KMS-11 (cell line): ENCODE measurements around the gene RIT1.

Experiments
- H2AFZ ChIP-seq: fragments of 200-600 bp; sonication (generic); 2 replicates; pipeline ENCODE4 v1.6.1; 2016; ENCODE audit warnings: antibody characterized with exemption, mixed run types, low read depth
- H3K27ac ChIP-seq: fragments of 200-600 bp; sonication (generic); 2 replicates; pipeline ENCODE4 v1.6.1; 2016; ENCODE audit warnings: mild to moderate bottlenecking, mixed run types
- H3K27me3 ChIP-seq: fragments of 200-600 bp; sonication (generic); 2 replicates; pipeline ENCODE4 v1.6.1; 2017; ENCODE audit warnings: mild to moderate bottlenecking, low read depth, mixed run types, moderate library complexity; ENCODE audit not compliant: insufficient read depth
- H3K36me3 ChIP-seq: fragments of 200-600 bp; sonication (generic); 2 replicates; pipeline ENCODE4 v1.6.1; 2017; ENCODE audit warnings: mild to moderate bottlenecking, mixed run types; ENCODE audit not compliant: insufficient read depth
- H3K4me1 ChIP-seq: fragments of 200-600 bp; sonication (generic); 2 replicates; pipeline ENCODE4 v1.6.1; 2016; ENCODE audit warnings: mild to moderate bottlenecking, low read depth, mixed run types; ENCODE audit not compliant: poor library complexity, severe bottlenecking
- H3K4me2 ChIP-seq: fragments of 200-600 bp; sonication (generic); 2 replicates; pipeline ENCODE4 v1.7.0; 2016; ENCODE audit warnings: mild to moderate bottlenecking, mixed run types
- H3K4me3 ChIP-seq: fragments of 200-600 bp; sonication (generic); IDR thresholded peaks from 2 replicates; pipeline ENCODE4 v1.6.1; 2017; ENCODE audit warnings: low read depth, low read length, mixed read lengths; ENCODE audit not compliant: insufficient read depth
- H3K79me2 ChIP-seq: fragments of 200-600 bp; sonication (generic); 2 replicates; pipeline ENCODE4 v1.6.1; 2016; ENCODE audit warnings: low read depth, mixed run types; ENCODE audit not compliant: insufficient read depth
- H3K9ac ChIP-seq: fragments of 200-600 bp; sonication (generic); 2 replicates; pipeline ENCODE4 v1.6.1; 2016; ENCODE audit warnings: mild to moderate bottlenecking, mixed run types
- H4K20me1 ChIP-seq: fragments of 200-600 bp; sonication (generic); 2 replicates; pipeline ENCODE4 v1.6.1; 2016; ENCODE audit warnings: mild to moderate bottlenecking, mixed run types; ENCODE audit not compliant: insufficient read depth
- TF ChIP-seq, protein P1 (sequence below): fragments of 200-600 bp; sonication (generic); conservative IDR thresholded peaks from 2 replicates; pipeline ENCODE4 v1.6.1; 2017; ENCODE audit warnings: low read depth, mild to moderate bottlenecking, antibody characterized with exemption, low read length, moderate library complexity, mixed read lengths

The RIT1 gene

DNA sequence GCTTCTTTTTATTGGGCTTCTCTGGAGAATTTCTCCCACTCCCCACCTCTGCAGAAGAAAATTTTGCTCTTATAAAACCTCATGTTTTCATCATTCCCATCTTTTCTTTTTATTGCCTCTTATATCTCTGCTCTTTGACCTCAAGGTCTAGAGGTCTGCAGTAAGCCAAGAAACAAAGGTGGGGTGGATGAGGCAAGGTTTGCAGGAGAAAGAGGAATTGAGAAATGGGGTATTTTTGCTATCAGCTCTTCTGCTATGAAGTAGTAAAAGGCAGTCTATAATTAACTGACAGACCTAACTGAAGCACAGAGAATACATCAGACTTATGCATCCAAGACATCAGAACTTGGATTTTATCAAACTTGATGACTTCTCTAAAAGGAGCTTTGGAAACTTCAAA is 28.9 kb downstream of the RIT1 start:
- H2AFZ ChIP-seq: no peak overlapping the region
- no peaks in the 10 kb centered on the region for H4K20me1 ChIP-seq
- no peaks in the 10 kb centered on the region for H3K27me3 ChIP-seq
- H3K36me3 ChIP-seq: no peaks in the 10 kb centered on the region
- no peaks in the 10 kb centered on the region for H3K79me2 ChIP-seq
- TF ChIP-seq, protein P1, sequence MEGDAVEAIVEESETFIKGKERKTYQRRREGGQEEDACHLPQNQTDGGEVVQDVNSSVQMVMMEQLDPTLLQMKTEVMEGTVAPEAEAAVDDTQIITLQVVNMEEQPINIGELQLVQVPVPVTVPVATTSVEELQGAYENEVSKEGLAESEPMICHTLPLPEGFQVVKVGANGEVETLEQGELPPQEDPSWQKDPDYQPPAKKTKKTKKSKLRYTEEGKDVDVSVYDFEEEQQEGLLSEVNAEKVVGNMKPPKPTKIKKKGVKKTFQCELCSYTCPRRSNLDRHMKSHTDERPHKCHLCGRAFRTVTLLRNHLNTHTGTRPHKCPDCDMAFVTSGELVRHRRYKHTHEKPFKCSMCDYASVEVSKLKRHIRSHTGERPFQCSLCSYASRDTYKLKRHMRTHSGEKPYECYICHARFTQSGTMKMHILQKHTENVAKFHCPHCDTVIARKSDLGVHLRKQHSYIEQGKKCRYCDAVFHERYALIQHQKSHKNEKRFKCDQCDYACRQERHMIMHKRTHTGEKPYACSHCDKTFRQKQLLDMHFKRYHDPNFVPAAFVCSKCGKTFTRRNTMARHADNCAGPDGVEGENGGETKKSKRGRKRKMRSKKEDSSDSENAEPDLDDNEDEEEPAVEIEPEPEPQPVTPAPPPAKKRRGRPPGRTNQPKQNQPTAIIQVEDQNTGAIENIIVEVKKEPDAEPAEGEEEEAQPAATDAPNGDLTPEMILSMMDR: no peak
- no peak overlapping the region for H3K27ac ChIP-seq
- H3K4me2 ChIP-seq: no peak overlapping the region
- H3K4me3 ChIP-seq: no peak overlapping the region
- H3K4me1 ChIP-seq: no peaks in the 10 kb centered on the region
- no peak overlapping the region for H3K9ac ChIP-seq

DNA sequence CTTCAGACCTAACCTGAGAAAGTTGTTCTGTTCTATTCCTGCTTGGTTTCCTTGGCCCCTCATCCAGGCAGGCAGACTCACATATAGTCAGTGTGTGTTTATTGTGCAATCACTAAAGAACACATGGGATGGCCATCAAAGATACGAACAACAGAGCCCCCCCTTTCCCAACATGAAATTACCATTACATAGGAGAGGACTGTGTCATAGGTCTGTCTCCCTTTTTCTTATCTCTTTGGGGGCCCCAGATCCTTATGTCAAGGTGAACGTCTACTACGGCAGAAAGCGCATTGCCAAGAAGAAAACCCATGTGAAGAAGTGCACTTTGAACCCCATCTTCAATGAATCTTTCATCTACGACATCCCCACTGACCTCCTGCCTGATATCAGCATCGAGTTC is 30.2 kb downstream of the RIT1 start:
- H3K9ac ChIP-seq: no peak overlapping the region
- H4K20me1 ChIP-seq: no peaks in the 10 kb centered on the region
- H2AFZ ChIP-seq: no peak overlapping the region
- no peak overlapping the region for H3K4me2 ChIP-seq
- no peak overlapping the region for H3K27ac ChIP-seq
- TF ChIP-seq, protein P1: no peak
- H3K4me3 ChIP-seq: no peak overlapping the region
- no peaks in the 10 kb centered on the region for H3K36me3 ChIP-seq
- H3K4me1 ChIP-seq: no peaks in the 10 kb centered on the region
- no peaks in the 10 kb centered on the region for H3K79me2 ChIP-seq
- no peaks in the 10 kb centered on the region for H3K27me3 ChIP-seq

DNA sequence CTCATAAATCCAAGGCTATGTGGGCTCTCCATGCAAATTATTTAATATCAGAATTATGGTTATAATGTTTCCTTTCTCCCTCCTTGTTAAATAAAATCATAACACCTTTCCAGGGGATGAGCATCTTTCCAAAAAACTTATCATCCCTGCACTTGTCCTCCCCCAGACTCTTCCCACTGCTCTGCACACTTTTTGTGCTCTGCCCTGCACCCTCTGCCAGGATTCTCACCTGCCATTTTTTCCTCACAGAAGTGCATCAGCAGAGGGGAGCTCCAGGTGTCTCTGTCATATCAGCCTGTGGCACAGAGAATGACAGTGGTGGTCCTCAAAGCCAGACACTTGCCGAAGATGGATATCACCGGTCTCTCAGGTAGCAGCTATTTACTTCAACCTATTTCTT is 30.9 kb downstream of the RIT1 start:
- Histone ChIP-seq H3K4me2 (no peak overlapping the region), H3K27me3 (no peaks in the 10 kb centered on the region)

DNA sequence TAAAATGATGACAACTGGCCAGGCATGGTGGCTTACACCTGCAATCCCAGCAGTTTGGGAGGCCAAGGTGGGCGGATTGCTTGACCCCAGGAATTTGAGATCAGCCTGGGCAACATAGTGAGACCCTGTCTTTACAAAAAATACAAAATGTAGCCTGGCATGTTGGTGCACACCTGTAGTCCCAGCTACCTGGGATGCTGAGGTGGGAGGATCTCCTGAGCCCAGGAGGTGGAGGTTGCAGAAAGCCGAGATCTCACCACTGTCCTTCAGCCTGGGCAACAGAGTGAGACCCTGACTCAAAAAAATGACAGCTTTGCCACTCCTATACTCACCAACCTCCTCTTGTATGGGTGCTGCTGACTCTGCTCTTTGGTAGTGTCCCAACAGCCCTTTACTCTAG is 33.2 kb downstream of the RIT1 start:
- H3K4me1 ChIP-seq: no peaks in the 10 kb centered on the region
- H4K20me1 ChIP-seq: no peaks in the 10 kb centered on the region
- H3K4me3 ChIP-seq: no peak overlapping the region
- no peaks in the 10 kb centered on the region for H3K79me2 ChIP-seq
- no peaks in the 10 kb centered on the region for H3K27me3 ChIP-seq
- no peak overlapping the region for H2AFZ ChIP-seq
- H3K9ac ChIP-seq: no peak overlapping the region
- TF ChIP-seq, protein P1: no peak
- no peaks in the 10 kb centered on the region for H3K36me3 ChIP-seq
- no peak overlapping the region for H3K4me2 ChIP-seq
- no peak overlapping the region for H3K27ac ChIP-seq

More for the DNA sequence above, 30.9 kb downstream of the RIT1 start:
- TF ChIP-seq, protein P1: no peak
- Histone ChIP-seq H2AFZ (no peak overlapping the region), H3K36me3 (no peaks in the 10 kb centered on the region), H3K79me2 (no peaks in the 10 kb centered on the region), H3K4me3 (no peak overlapping the region), H4K20me1 (no peaks in the 10 kb centered on the region), H3K9ac (no peak overlapping the region), H3K4me1 (no peaks in the 10 kb centered on the region), H3K27ac (no peak overlapping the region)

DNA sequence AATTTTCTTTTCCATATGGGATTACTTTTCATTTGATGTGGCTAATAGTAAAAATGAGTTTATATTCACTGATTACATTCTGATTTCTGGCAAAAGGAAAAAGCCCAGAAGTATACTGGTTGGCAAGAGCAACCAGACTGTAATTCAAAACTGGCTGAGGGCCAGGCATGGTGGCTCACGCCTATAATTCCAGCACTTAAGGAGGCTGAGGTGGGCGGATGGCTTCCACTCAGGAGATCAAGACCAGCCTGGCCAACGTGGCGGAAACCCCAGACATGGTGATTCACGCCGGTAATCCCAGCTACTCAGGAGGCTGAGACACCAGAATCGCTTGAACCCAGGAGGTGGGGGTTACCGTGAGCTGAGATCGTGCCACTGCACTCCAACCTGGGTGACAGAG is 37.3 kb downstream of the RIT1 start:
- H3K79me2 ChIP-seq: no peaks in the 10 kb centered on the region
- no peak overlapping the region for H3K4me3 ChIP-seq
- no peaks in the 10 kb centered on the region for H3K4me1 ChIP-seq
- no peak overlapping the region for H3K4me2 ChIP-seq
- no peaks in the 10 kb centered on the region for H3K36me3 ChIP-seq
- no peak overlapping the region for H3K27ac ChIP-seq
- H3K27me3 ChIP-seq: no peaks in the 10 kb centered on the region
- no peak overlapping the region for H2AFZ ChIP-seq
- H3K9ac ChIP-seq: no peak overlapping the region
- TF ChIP-seq, protein P1: no peak
- H4K20me1 ChIP-seq: no peaks in the 10 kb centered on the region
